Mammary microvascular endothelial cell (primary cell): ENCODE data around the gene CEP43. TPM values are rescaled to one million over a fixed set of nuclear protein-coding genes. Genes with fewer than 3 reads are reported as not detected.

Experiments
- total RNA-seq: library from RNA; depleted of rRNA; stranded (reverse); fragments of >200 nt; gene quantifications from 2 replicates; pipeline ENCODE4 v1.2.3, GENCODE V29; 2015

CEP43 gene, protein sequence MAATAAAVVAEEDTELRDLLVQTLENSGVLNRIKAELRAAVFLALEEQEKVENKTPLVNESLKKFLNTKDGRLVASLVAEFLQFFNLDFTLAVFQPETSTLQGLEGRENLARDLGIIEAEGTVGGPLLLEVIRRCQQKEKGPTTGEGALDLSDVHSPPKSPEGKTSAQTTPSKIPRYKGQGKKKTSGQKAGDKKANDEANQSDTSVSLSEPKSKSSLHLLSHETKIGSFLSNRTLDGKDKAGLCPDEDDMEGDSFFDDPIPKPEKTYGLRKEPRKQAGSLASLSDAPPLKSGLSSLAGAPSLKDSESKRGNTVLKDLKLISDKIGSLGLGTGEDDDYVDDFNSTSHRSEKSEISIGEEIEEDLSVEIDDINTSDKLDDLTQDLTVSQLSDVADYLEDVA
- total RNA-seq: 13.0 and 19.1 TPM in 2 replicates

GRCh38 chr6:166999145-166999883, at the start of gene CEP43:
Gene CEP43, plus strand, starts transcription at chr6:166999397. Its CDS starts 16 bp downstream, at chr6:166999413.

DNA sequence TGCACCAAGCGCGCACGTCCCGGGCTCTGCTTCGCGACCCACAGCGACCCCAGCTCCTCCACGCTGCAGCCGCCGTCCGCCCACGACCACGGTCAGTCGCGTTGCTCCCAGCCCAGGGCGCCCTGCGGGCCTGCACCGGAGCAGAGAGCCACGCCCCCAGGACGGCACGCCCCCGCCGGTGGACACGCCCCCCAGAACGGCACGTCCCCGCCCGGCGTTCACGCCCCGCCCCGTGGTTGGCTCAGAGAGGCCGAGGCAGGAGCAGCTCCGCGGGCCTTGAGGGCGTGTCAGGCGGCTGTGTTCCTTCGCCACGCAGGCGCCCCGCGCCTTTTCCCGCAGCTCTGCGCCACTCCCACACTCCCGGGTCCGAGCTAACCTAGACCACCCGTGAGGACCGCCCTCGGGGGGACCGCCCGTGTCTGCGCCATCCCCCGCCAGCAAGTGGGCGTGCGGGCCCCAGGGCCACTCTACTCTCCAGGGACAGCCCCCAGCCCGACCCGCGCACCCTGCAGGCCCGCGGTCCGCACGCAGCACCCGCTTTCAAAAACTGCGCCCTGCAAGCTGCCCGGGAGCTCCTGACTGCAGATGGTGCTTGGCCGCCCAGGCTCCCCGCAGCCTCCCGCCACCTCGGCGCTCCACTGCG, 42.6 kb upstream of the CEP43 start, which contains the start of gene RNASET2:
Gene RNASET2 (minus strand): TSS at position 107 of the 643 bp plus-strand sequence. CDS start 368 bp downstream, outside the sequence.

Other genes starting within 250 kb of the CEP43 start
- gene RNASET2, start 42.8 kb upstream of the CEP43 start, total RNA-seq: 23.0 and 23.4 TPM in 2 replicates
- not detected in 2 replicates for gene CCR6, start 123.7 kb downstream of the CEP43 start, total RNA-seq
- not detected in 2 replicates for gene GPR31, start 158.6 kb downstream of the CEP43 start, total RNA-seq